ENCODE results near the gene WIPF2.
"Not testable (repeated sequence)": the region's sequence is repeated elsewhere in the genome, so short reads cannot be mapped to it uniquely, and the experiment has no call there.

The WIPF2 gene

DNA sequence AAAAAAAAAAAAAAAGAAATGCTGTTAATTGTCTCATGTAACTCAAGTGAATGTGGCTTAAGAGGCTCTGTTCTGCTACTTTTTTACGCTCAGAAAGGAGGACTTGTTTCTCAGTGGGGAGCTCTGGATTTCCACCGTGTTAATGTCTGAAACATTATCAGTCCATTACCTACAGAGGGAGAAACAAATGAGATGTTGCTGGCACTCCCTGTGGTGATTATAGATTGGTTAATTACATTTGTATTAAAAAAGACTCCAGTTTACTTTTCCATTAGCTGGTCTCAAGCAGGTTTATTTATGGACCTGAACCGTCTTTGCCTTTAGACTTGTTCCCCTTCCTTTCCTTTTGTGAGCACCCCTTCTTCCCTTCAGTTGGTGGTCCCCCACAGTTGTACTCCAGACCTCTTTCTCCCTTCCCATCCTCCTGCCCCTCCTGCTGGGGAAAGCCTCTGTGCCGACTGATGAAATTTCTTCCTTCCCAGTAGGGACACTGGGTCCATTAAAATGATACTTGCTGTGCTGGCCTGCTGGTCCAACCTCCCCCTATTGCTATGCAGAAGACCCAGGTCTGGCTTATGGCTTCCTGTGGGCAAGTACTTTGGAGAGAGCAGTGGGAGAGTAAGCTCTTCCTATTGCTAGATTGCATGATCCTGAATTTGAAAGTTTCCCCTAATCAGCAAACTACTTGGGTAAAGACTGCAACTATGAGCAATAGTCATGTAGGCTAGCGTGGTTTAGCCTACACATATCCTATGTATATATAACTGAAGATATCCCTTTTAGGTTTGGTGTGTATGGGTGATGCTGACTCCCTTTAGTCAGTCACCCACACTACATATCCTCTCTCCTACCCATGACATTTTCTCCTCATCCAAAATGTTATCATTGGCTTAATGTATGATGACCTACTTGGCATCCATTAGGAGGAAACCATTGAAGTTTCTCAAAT is 76.7 kb downstream of the WIPF2 start:
- no peak for DNase-seq (ENCODE audit: low read depth, low spot score)

DNA sequence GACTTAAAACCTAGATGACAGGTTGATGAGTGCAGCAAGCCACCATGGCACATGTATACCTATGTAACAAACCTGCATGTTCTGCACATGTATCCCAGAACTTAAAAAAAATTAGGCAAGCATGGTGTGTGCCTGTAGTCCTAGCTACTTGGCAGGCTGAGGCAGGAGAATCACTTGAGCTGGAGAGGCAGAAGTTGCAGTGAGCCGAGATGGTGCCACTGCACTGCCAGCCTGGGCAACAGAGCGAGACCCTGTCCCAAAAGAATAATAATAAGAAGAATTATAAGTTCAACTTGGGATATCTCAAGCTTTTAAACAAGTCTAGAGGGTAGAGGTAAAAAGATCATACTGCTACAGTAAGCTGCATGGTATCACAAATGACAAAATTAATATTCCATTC is 78.4 kb downstream of the WIPF2 start:
- no peak for DNase-seq (ENCODE audit: low read depth, low spot score)

DNA sequence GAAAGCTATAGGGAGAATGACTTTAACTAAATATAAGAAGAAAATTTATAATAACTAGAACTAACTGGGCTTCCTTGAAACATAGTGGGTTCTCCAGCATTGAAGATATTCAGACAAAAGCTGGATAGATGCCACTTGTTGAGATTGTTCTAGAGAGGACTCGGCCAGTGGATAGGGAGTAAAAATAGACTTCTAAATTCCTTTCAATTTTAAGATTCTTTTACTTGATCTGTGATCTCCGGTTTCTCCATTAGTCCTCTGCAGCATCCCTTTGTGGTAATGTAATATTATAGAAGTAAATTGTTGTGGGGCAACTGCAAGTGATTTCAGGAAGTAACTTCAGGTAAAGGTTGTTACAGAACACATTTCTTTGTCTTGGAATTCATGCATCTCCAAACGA is 79.6 kb downstream of the WIPF2 start:
- no peak for DNase-seq (ENCODE audit: low read depth, low spot score)

DNA sequence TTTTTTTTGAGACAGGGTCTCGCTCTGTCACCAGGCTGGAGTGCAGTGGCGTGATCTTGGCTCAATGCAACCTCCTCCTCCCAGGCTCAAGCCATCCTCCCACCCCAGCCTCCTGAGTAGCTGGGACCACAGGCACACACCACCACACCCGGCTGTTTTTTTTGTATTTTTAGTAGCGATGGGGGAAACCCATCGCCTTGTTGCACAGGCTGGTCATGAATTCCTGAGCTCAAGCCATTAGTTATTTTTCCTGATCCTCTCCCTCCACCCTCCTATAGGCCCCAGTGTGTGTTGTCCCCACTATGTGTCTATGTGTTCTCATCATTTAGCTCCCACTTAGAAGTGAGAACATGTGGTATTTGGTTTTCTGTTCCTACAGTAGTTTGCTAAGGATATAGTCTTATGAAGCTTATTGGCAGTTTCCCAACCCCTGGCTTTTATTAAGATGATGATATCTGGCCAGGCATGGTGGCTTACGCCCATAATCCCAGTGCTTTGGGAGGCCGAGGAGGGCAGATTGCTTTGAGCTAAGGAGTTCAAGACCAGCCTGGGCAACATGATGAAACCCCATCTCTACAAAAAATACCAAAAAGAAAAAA is 80.2 kb downstream of the WIPF2 start:
- not testable (repeated sequence) for DNase-seq (ENCODE audit: low read depth, low spot score)

DNA sequence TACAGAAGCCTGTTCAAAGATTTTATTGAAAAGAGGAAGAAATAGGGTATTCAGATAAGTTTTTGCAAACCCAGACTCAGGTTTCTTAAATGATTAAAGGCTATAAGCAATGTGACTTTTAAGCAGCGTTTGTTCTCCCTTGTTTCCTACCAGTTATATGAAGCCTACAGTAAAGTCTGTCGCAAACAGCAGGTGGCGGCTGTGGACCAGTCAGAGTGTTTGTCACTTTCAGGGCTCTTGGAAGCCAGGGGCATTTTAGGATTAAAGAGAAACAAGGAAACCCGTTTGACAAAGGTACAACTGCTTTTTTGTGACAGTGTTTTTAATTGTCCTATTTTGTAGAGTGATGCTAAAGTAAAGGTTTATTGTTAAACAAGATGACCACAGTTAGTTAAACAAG is 82.2 kb downstream of the WIPF2 start:
- no peak for DNase-seq (ENCODE audit: low read depth, low spot score)

DNA sequence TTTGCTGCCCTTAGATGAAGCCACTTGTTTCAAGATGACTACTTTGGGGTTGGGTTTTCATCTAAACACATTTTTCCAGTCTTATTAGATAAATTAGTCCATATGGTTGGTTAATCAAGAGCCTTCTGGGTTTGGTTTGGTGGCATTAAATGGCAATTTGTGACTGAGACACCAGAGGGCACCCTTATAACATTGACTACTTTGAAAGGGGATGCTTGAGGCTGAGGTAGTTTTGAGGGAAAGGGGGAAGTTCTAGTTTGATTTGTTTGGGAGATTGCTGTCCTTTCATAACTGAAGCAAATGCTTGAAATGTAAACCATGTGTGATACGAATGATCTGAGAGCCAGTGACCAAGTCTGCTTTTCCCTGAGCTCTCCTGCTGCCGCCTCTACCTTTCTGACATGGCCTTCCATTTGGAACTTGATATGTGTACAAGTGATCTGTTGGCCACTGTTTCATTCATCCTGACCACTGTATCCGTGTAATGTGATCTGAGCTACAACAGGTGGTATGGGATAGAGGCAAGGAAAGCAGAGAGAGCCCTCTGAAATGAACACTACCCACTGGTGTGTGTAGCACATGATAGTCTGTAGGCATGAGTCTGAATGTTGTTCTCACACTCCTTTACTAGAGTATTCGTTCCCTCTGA is 84.0 kb downstream of the WIPF2 start:
- DNase-seq (ENCODE audit: low read depth, low spot score): no peak

DNA sequence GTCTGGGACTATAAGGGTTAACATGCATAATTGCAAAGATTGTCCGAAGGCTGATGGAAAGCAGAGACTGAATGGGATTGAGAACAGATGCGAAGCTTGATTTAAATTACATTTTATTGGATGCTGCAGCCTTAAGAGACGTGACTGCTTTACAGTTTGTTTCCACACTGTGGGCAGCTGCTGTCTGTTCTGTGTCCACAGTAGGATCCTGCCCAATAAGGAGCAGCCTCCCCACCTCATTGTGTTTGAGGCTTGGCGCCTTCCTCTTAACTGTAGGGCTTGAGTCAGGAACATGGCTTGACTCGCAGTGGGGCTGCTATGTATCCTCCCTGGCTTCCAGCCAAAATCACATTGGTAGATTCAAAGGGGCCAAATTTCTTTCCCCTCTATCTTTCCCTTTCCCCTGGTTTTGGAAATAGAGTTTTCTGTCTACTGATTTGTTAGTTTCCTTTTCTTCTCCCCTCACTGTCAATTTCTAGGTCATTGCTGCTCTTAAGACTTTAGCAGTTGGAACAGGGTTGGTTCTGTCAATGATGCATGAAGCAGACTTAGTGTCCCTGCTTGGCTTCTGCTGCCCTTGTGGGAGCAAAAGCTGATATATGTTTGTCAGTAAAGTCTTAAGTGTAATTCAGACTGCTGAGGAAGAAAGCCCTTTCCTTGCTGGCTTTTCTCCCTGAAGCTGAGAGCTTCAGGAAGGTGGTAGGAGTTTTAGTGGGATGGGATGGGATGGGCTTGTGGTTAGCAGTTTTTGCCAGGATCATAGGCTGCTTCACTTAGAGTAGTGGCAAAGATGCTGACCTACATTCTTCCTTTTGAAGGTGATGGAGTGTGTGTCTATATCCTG is 84.8 kb downstream of the WIPF2 start:
- DNase-seq (ENCODE audit: low read depth, low spot score): no peak

DNA sequence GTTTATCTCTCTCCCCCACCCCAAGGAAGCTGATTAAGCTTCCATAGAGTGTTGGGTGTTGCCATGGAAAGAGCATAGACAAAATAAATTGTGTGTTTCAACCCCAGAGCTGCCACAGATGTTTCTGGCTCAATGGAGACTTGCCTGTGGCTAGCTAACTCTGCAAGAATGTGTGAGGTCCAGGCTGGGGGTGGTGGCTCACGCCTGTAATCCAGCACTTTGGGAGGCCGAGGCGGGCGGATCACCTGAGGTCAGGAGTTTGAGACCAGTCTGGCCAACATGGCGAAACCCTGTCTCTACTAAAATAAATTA is 85.4 kb downstream of the WIPF2 start:
- DNase-seq (ENCODE audit: low read depth, low spot score): not testable (repeated sequence)

DNA sequence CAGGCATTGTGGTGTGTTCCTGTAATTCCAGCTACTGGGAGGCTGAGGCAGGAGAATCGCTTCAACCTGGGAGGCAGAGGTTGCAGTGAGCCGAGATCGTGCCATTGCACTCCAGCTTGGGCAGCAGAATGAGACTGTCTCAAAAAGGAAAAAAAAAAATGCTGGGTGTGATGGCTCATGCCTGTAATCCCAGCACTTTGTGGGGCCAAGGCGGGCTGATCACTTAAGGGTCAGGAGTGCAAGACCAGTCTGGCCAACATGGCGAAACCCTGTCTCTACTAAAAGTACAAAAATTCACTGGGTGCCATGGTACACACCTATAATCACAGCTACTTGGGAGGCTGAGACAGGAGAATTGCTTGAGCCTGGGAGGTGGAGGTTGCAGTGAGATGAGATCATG is 85.8 kb downstream of the WIPF2 start:
- DNase-seq (ENCODE audit: low read depth, low spot score): not testable (repeated sequence)

DNA sequence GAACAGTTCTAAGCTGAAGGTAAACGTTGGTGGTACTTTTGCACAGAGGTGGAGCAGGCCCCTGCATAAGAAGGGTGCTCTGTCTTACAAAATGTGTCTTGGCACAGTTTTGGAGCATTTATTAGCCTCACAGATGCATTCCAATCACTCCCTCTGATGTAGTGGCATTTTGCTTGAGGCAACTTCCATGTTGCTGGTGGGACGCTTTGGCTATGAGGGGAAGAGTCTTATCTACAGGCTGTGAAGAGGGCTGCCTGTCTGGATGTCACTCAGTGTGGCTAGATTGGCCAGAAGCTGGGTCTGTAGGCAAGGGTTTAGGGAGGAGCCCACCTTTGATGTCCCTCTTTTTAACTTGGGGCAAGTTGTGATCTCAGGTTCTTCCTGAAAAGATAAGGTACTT is 87.3 kb downstream of the WIPF2 start:
- no peak for DNase-seq (ENCODE audit: low read depth, low spot score)

DNA sequence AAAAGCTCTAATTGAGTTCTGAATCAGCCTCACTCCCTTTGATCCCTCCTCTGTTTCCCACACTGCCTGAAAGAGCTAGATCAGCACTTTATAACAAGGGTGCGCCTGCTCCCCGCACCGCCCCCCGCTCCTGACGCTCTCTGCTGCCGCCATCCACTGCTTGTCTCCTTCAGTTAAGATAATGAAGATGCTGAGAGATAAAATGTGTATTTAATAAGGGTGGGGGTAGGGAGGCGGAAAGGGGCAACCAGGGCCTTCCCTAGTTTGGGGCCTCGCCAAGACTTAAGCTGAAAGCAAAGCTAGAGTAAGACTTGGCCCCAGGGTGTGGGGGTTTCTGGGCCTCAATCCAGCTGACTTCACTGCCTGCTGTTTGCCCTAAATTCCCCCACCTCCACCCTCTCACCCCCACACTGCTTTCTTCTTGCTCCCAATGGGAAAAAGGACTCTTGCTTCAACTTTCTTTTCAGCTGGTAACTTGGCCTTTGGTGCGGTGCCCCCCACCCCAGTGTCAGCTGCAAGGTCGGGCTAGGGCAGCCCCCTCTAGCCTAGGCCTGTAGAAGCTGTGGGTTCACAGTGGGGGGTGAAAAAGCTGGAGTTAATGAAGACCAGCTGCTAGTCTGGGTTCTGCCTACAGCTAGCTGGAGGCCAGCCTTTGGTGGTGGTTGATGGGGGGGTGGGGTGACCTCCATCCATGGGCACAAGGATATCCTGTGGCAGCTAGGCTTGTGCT is 88.1 kb downstream of the WIPF2 start:
- no peak for DNase-seq (ENCODE audit: low read depth, low spot score)

DNA sequence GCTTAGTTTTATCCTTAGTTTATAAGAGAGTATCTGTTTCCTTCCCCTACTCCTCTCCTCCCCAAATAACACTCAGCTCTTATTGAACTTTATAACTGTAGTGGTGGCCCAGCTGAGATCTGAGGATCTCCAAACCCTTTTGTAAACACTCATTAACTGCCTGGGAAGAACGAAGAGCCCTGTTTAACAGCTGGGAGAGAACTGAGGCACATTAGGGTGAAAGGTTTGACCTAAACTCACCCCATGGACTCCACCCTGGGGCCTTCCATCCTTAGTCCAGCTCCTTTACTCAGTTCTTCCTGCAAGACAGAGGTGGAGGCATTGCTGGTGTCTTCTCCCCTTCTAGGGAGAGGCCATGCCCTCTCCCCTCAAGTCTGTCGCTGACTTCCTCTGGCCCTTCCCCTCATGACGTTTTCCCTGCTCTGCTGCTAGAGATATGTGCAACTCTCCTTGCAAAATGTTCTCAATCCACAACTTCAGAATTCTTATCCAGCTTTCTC is 88.7 kb downstream of the WIPF2 start:
- no peak for DNase-seq (ENCODE audit: low read depth, low spot score)

DNA sequence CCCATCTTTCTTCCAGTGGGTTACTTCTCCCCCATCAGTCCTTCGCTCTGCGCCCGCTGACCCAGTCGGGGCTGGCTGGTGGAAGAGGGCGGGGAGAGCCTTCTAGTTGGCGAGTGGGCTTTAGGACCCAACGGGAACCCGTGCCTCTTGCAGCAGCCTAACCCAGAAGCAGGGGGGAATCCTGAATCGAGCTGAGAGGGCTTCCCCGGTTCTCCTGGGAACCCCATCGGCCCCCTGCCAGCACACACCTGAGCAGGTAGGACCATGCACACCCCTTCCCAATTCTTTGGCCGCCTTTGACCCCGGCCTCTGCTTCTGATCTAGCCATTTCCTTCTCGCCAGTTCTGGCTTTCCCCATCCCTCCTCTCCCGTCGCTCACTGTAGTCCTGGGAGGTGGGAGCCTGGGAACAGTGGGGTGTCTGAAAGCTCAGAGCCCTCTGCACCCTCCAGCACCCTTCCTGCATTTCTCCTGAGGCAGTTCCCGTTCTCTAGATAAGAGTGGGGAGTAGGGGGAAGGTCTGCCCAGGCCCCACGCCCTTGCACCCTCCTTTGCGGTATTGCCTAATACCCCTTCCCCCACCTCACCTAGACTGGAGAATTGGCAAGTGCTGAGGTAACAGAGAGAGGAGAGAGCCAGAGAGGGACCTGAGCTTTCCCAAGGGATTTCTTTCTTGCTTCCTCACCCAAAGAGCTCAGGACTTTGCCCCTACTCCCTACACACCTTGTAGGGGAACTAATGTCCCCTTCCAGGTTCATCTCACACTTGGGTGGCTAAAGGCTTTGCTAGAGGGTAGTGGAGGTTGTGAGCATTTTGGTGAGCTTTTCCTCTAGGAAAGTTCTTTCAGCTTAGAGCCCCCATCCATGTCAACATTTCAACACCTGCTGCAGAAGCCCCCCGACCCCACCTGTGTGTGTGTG is 90.2 kb downstream of the WIPF2 start, which contains the start of gene RARA:
Gene RARA (plus strand): TSS at position 150 of the 918 bp plus-strand sequence. CDS start 22,039 bp downstream, outside the sequence.
- DNase-seq (ENCODE audit: low read depth, low spot score): no peak

DNA sequence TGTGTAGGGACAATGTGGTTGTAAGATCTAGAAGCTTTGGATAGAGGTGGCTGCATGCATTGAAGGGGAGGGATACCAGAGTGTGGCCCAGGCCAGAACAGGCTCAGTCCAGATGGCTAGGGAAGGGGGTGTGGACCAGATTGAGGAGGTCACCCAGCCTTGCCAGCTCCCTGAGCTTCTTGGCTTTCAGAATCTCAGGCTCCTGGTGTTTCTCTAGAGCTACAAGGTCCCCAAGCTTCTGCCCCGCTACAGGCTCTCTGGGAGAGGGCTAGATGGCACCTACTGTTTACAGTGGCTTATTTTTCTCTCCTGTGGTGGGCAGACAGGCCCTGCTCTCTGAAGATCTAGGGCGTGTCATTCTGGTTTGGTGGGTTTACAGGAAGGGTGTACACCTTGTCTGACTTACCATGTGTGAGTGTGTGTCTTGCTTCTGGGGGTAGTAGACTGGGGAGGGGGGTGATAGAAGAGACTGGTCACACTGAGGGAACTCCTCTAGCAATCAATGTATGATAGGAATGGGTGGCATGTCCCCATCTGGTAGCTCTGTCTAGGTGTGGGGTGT is 90.9 kb downstream of the WIPF2 start:
- DNase-seq (ENCODE audit: low read depth, low spot score): no peak

DNA sequence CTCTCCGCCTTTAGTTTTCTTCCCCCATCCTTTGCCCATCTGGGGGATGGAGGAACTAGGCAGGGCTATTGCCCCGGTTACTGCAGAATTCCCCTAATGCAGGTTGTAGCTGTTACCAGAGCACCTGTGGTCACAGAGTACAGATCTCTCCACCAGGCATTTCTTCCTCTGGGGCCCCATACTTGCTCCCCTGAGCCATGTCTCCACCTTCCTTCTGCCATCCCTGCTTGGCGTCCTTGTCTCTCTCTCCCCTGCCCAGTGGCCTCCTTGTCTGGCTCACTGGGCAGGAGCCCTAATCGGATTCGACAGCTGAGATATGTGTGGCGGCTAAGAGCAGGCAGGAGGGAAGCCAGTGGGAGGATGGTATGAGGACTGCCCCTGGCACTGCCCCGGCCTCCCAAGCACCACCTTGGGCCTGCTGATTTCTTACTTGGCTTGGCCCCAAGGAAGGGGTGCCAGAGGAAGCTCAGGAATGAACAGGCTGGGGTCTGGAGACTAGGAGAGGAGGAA is 91.8 kb downstream of the WIPF2 start:
- no peak for DNase-seq (ENCODE audit: low read depth, low spot score)

DNA sequence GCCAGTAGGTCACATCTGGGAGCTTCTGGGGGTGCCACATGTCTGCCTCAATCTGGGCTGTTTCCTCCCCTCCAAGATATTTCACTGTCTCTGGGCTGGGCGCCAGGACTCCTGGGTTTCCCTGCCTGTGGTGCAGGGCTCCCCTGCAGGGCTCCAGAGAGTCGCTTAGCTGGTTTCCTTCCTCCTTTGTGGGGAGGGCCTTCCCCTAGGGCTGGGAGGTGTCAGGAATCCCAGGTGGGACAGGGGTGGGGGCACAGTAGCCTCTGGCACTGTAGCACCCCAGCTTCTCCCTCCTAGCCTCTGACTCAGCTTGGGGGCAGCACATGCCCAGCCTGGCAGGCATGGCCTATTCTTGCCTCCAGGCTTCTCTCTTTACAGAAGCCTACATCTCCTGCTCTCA is 92.5 kb downstream of the WIPF2 start:
- DNase-seq (ENCODE audit: low read depth, low spot score): no peak

DNA sequence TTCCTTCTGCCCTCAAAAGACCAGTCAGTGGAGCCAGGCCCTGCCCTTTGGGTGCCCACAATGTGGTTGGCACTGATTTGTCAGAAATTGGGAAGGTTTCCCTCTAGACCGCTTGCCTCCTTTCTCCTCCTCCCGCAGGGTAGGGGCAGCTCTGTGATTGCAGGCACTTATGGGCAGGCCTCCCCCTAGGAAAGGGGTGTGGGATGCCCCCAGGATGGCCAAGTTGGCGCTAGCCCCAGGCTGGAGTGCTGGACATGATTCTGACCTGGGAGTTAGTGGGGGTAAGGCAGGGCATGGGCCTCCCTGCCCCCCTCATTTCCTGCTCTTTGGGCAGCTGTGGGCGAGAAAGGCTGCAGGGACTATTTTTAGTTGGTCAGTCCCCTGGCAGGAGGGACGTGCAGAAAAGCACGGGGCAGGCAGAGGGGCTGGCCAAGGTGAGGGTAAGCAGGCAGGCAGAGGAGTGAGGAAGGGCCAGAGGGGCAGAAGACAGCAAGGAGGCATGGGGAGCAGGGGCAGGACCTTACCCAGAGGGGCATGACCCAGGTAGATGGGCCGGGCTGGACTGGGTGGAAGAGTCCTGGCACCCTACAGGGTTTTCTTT is 93.1 kb downstream of the WIPF2 start:
- no peak for DNase-seq (ENCODE audit: low read depth, low spot score)

DNA sequence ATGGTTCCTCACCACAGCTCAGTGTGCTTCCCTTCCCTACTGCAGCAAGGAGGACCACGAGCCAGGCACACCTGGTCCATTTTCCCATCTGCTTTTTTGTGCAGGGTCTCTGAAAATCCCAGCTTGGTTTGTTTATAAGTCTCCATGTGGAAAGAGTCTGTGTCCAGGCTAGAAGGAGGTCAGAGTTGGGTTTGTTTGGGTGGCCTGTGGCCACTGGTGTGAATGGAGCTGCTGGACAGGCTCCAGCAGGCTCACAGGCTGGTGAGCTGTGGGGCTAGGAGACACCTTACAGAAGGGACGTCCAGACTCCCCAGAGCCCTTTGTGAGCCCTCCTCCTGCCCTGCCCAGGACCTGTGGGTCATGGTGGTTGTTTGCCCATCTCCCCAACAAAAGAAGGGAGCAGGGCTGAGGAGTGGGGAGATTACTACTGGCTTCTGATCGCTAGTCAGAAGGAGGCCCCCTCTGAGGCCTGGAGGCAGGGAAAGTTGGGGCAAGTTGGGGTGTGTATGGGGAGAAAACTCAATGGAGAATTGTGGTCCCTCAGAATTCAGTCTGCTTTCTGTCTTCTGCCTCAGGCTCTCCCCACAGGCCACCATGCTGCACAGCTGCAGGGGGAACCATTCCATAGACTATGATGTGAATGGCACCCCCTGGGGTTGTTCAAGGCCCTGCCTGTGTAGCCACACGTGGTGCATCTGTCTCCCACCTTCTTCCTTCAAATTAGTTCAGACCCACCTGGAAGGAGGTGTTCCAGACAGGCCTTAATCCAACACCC is 94.0 kb downstream of the WIPF2 start:
- DNase-seq (ENCODE audit: low read depth, low spot score): no peak
